ENCODE results near the gene PILRB.
"Not testable (repeated sequence)": the region's sequence is repeated elsewhere in the genome, so short reads cannot be mapped to it uniquely, and the experiment has no call there.

The PILRB gene

GRCh38 chr7:100363098-100363497 is 5.2 kb downstream of the PILRB start:
- TF ChIP-seq TAF1 (IDR thresholded peaks at IDR 0.05; ENCODE audit: borderline replicate concordance, low read depth, low read length) (no peak), POLR2A (IDR thresholded peaks at IDR 0.05; ENCODE audit: low read depth, low read length) (no peak), POLR2AphosphoS5 (IDR thresholded peaks at IDR 0.05; ENCODE audit: low read depth, low read length) (no peak)
- DNase-seq (ENCODE audit: insufficient read length) (no peak), FAIRE-seq (no peak)

GRCh38 chr7:100363797-100364196 is 5.9 kb downstream of the PILRB start:
- not testable (repeated sequence) for DNase-seq (ENCODE audit: insufficient read length); FAIRE-seq

- FAIRE-seq (no peak), DNase-seq (ENCODE audit: insufficient read length) (no peak)
- TF ChIP-seq POLR2A (IDR thresholded peaks at IDR 0.05; ENCODE audit: low read depth, low read length) (no peak), TAF1 (IDR thresholded peaks at IDR 0.05; ENCODE audit: borderline replicate concordance, low read depth, low read length) (no peak), POLR2AphosphoS5 (IDR thresholded peaks at IDR 0.05; ENCODE audit: low read depth, low read length) (no peak)
These were observed 6.6 kb downstream of the PILRB start for GRCh38 chr7:100364480-100364879.

GRCh38 chr7:100365998-100366367 is 8.1 kb downstream of the PILRB start:
- not testable (repeated sequence) for DNase-seq (ENCODE audit: insufficient read length); FAIRE-seq

- DNase-seq (ENCODE audit: insufficient read length) = peak; percentile 37
- peak; percentile 73 for FAIRE-seq
- TF ChIP-seq TAF1 (IDR thresholded peaks at IDR 0.05; ENCODE audit: borderline replicate concordance, low read depth, low read length) = no peak
- peak; percentile 64 for TF ChIP-seq POLR2AphosphoS5 (IDR thresholded peaks at IDR 0.05; ENCODE audit: low read depth, low read length)
- TF ChIP-seq POLR2A (IDR thresholded peaks at IDR 0.05; ENCODE audit: low read depth, low read length) = peak; percentile 67
These were observed 8.7 kb downstream of the PILRB start for GRCh38 chr7:100366411-100367250.

- TF ChIP-seq TAF1 (IDR thresholded peaks at IDR 0.05; ENCODE audit: borderline replicate concordance, low read depth, low read length) = no peak
- TF ChIP-seq POLR2AphosphoS5 (IDR thresholded peaks at IDR 0.05; ENCODE audit: low read depth, low read length) = no peak
- no peak for TF ChIP-seq POLR2A (IDR thresholded peaks at IDR 0.05; ENCODE audit: low read depth, low read length)
- DNase-seq (ENCODE audit: insufficient read length) = no peak
- FAIRE-seq = no peak
These were observed 9.3 kb downstream of the PILRB start for GRCh38 chr7:100367251-100367620.

GRCh38 chr7:100367676-100368613 is 10.0 kb downstream of the PILRB start:
- TF ChIP-seq POLR2AphosphoS5 (IDR thresholded peaks at IDR 0.05; ENCODE audit: low read depth, low read length) = no peak
- TF ChIP-seq TAF1 (IDR thresholded peaks at IDR 0.05; ENCODE audit: borderline replicate concordance, low read depth, low read length) = no peak
- DNase-seq (ENCODE audit: insufficient read length) (no peak), FAIRE-seq (peak; percentile 27)

GRCh38 chr7:100369105-100369504 is 11.2 kb downstream of the PILRB start:
- DNase-seq (ENCODE audit: insufficient read length) (peak; percentile 45), FAIRE-seq (peak; percentile 93)
- no peak for TF ChIP-seq TAF1 (IDR thresholded peaks at IDR 0.05; ENCODE audit: borderline replicate concordance, low read depth, low read length)
- peak; percentile 59 for TF ChIP-seq POLR2A (IDR thresholded peaks at IDR 0.05; ENCODE audit: low read depth, low read length)
- TF ChIP-seq POLR2AphosphoS5 (IDR thresholded peaks at IDR 0.05; ENCODE audit: low read depth, low read length) = peak; percentile 52; the same call in 1 of the 2 replicates

- no peak for FAIRE-seq
- DNase-seq (ENCODE audit: insufficient read length) = no peak
- TF ChIP-seq POLR2AphosphoS5 (IDR thresholded peaks at IDR 0.05; ENCODE audit: low read depth, low read length) (no peak; the same call in 1 of the 2 replicates), TAF1 (IDR thresholded peaks at IDR 0.05; ENCODE audit: borderline replicate concordance, low read depth, low read length) (no peak), POLR2A (IDR thresholded peaks at IDR 0.05; ENCODE audit: low read depth, low read length) (no peak)
These were observed 12.4 kb downstream of the PILRB start for GRCh38 chr7:100370303-100370702.

- no peak for FAIRE-seq
- no peak for TF ChIP-seq POLR2A (IDR thresholded peaks at IDR 0.05; ENCODE audit: low read depth, low read length)
- no peak for TF ChIP-seq TAF1 (IDR thresholded peaks at IDR 0.05; ENCODE audit: borderline replicate concordance, low read depth, low read length)
- no peak; the same call in 1 of the 2 replicates for TF ChIP-seq POLR2AphosphoS5 (IDR thresholded peaks at IDR 0.05; ENCODE audit: low read depth, low read length)
- no peak for DNase-seq (ENCODE audit: insufficient read length)
These were observed 12.8 kb downstream of the PILRB start for GRCh38 chr7:100370746-100371145.

- TF ChIP-seq POLR2A (IDR thresholded peaks at IDR 0.05; ENCODE audit: low read depth, low read length) = no peak
- no peak for TF ChIP-seq TAF1 (IDR thresholded peaks at IDR 0.05; ENCODE audit: borderline replicate concordance, low read depth, low read length)
- TF ChIP-seq POLR2AphosphoS5 (IDR thresholded peaks at IDR 0.05; ENCODE audit: low read depth, low read length) = no peak
- FAIRE-seq (no peak), DNase-seq (ENCODE audit: insufficient read length) (no peak)
These were observed 13.7 kb downstream of the PILRB start for GRCh38 chr7:100371561-100372171.

All from GM12892 (cell line).